HepG2 (cell line): ENCODE data around the gene SEMA4C. TPM values are rescaled to one million over a fixed set of nuclear protein-coding genes. Genes with fewer than 3 reads are reported as not detected.

Experiments
- ATAC-seq: fragments of 200-7000 bp; cut with Tn5 transposase; 3 replicates; pipeline ENCODE4 v1.9.1; 2020; ENCODE audit warnings: mild to moderate bottlenecking, moderate library complexity
- BruUV-seq: library from RNA; stranded (reverse); fragments of 400-500 nt; replicated peaks from 2 replicates; lab custom pipeline; 2021; lab: Mats Ljungman, UMichigan
- CTCF ChIA-PET: fragments of 300-600 bp; formaldehyde crosslinking; extraction: SDS; loops from one replicate; lab custom pipeline; 2021; ENCODE audit warnings: low total read pairs, inconsistent platforms, low intra/inter-chr PET ratio; lab: Yijun Ruan, JAX
- POLR2A ChIA-PET: fragments of 350-600 bp; sonication (Branson Sonifier 250); formaldehyde crosslinking; loops from one replicate; lab custom pipeline; 2020; ENCODE audit warnings: antibody characterized with exemption, inconsistent platforms; lab: Yijun Ruan, JAX
- DNase-seq: peaks from one replicate; pipeline ENCODE4 v3.0.0-alpha.2; 2015; ENCODE audit warnings: low spot score
- FAIRE-seq: peaks from 3 replicates; lab custom pipeline; 2011; peaks lifted over from hg19 to GRCh38; lab: Jason Lieb, UNC
- H2AFZ ChIP-seq: one replicate; pipeline ENCODE4 v1.6.1; 2011; ENCODE audit warnings: low read length, inconsistent platforms
- H3K27ac ChIP-seq: fragments of 300-600 bp; 3 replicates; pipeline ENCODE4 v1.8.0; 2011; ENCODE audit warnings: mixed run types, mild to moderate bottlenecking, mixed read lengths, low read length, inconsistent platforms; ENCODE audit not compliant: insufficient read depth; ENCODE audit errors: extremely low read length
- H3K27me3 ChIP-seq, 2 experiments: fragments of 200-600 bp in 1 of 2; 2 replicates in 1 of 2; 3 replicates in 1 of 2; pipeline versions ENCODE4 v1.6.0 to v1.8.0; 2011; ENCODE audit warnings: low read length in 2 of 2, mild to moderate bottlenecking in 2 of 2, moderate library complexity in 2 of 2, inconsistent platforms in 1 of 2; ENCODE audit not compliant: insufficient read depth in 2 of 2, control insufficient read depth in 1 of 2
- H3K36me3 ChIP-seq, 2 experiments: fragments of 200-600 bp in 1 of 2; replicated peaks in 1 of 2; 2 replicates in 1 of 2; 3 replicates in 1 of 2; pipeline versions ENCODE4 v1.5.1 to v1.8.0; 2011; ENCODE audit warnings: low read length in 2 of 2, inconsistent platforms in 1 of 2; ENCODE audit not compliant: insufficient read depth in 2 of 2, control insufficient read depth in 1 of 2
- H3K4me1 ChIP-seq: 2 replicates; pipeline ENCODE4 v1.5.1; 2012; ENCODE audit warnings: low read length, inconsistent platforms; ENCODE audit not compliant: insufficient read depth
- H3K4me2 ChIP-seq: 2 replicates; pipeline ENCODE4 v1.6.0; 2011; ENCODE audit warnings: low read depth, low read length, inconsistent platforms
- H3K4me3 ChIP-seq, 3 experiments: fragments of 200-600 bp in 1 of 3; sonication (generic), shearing (Covaris generic) in 1 of 3; replicated peaks in 1 of 3; 2 replicates each; pipeline ENCODE4 v1.5.1; 2011 to 2016; ENCODE audit warnings: low read length in 3 of 3, inconsistent platforms in 2 of 3, low read depth in 2 of 3, mild to moderate bottlenecking in 2 of 3, control low read depth in 1 of 3, mixed read lengths in 1 of 3; ENCODE audit not compliant: insufficient read depth in 1 of 3
- H3K79me2 ChIP-seq: one replicate; pipeline ENCODE4 v1.6.1; 2011; ENCODE audit warnings: low read length, inconsistent platforms; ENCODE audit not compliant: insufficient read depth
- H3K9ac ChIP-seq: 2 replicates; pipeline ENCODE4 v1.6.0; 2011; ENCODE audit warnings: mild to moderate bottlenecking, low read depth, low read length, inconsistent platforms; ENCODE audit not compliant: insufficient read depth
- H3K9me3 ChIP-seq: 2 replicates; pipeline ENCODE4 v1.5.1; 2012; ENCODE audit warnings: mild to moderate bottlenecking, low read length
- H4K20me1 ChIP-seq: 2 replicates; pipeline ENCODE4 v1.6.0; 2011; ENCODE audit warnings: inconsistent platforms, mild to moderate bottlenecking, low read length, moderate library complexity; ENCODE audit not compliant: insufficient read depth
- HDAC6 ChIP-seq: fragments of 200-600 bp; sonication (generic); IDR thresholded peaks from 2 replicates; pipeline ENCODE4 v1.7.0; 2017; ENCODE audit warnings: mild to moderate bottlenecking, antibody characterized with exemption, low read length, low read depth
- KMT2A ChIP-seq: sonication (generic); formaldehyde crosslinking; IDR thresholded peaks from 2 replicates; pipeline ENCODE4 v1.4.0; 2020; ENCODE audit warnings: missing genetic modification reagents
- REL ChIP-seq: sonication (generic); formaldehyde crosslinking; conservative IDR thresholded peaks from 2 replicates; pipeline ENCODE4 v1.8.0; 2022; ENCODE audit warnings: mild to moderate bottlenecking, missing genetic modification reagents, moderate library complexity
- RFX3 ChIP-seq: IDR thresholded peaks from 2 replicates; pipeline ENCODE4 v1.6.1; 2016; ENCODE audit warnings: missing biosample characterization, missing genetic modification reagents
- TSC22D2 ChIP-seq: sonication (generic); formaldehyde crosslinking; IDR thresholded peaks from 2 replicates; pipeline ENCODE4 v1.5.1; 2020; ENCODE audit warnings: missing genetic modification reagents, mild to moderate bottlenecking, borderline replicate concordance
- WIZ ChIP-seq: sonication (generic); formaldehyde crosslinking; IDR thresholded peaks from 2 replicates; pipeline ENCODE4 v1.5.1; 2020; ENCODE audit warnings: mild to moderate bottlenecking, missing genetic modification reagents
- ZNF329 ChIP-seq: sonication (generic); formaldehyde crosslinking; IDR thresholded peaks from 2 replicates; pipeline ENCODE4 v1.9.0; 2021; ENCODE audit warnings: low read depth, mild to moderate bottlenecking, missing genetic modification reagents
- ZNF83 ChIP-seq: sonication (generic); formaldehyde crosslinking; IDR thresholded peaks from 2 replicates; pipeline ENCODE4 v1.4.0; 2020; ENCODE audit warnings: missing genetic modification reagents, mild to moderate bottlenecking, borderline replicate concordance
- WGBS: methylation state at CpG from one replicate; pipeline ENCODE4 v1.1.6; 2017; ENCODE audit warnings: low lambda C conversion rate; 5-methylcytosine and 5-hydroxymethylcytosine counted together
- in situ Hi-C: cut with HindIII; loops from 2 replicates; pipeline ENCODE4 v1.10.0; 2017; ENCODE audit warnings: low pct_unique_long_range_greater_than_20kb; ENCODE audit not compliant: extremely low pct_ligation_motif_present
- intact Hi-C: fragments of 100-400 bp; cut with micrococcal nuclease; formaldehyde crosslinking; loops from one replicate; pipeline ENCODE4 v1.10.0; 2022; ENCODE audit not compliant: unreplicated experiment
- polyA plus RNA-seq, 8 experiments: library from polyadenylated mRNA; depleted of rRNA in 3 of 8; stranded (reverse) in 7 of 8; unstranded in 1 of 8; fragments of >200 nt; fragmentation: Illumina TruSeq in 4 of 8; extraction: Trizol in 4 of 8; gene quantifications; 2 replicates each; pipeline versions ENCODE4 v1.2.1 to v1.2.3, GENCODE V29; 2011 to 2016; ENCODE audit warnings: low read depth in 4 of 8, missing spikeins in 1 of 8, mixed read lengths in 1 of 8; ENCODE audit not compliant: insufficient read depth in 1 of 8
- total RNA-seq, 5 experiments: library from RNA; depleted of rRNA; stranded (reverse); fragments of >200 nt; fragmentation: Illumina TruSeq; extraction: Trizol; gene quantifications; 2 replicates each; pipeline ENCODE4 v1.2.3, GENCODE V29; 2016; ENCODE audit warnings: low read depth in 1 of 5
- TF ChIP-seq, protein P1 (sequence below): sonication (generic); formaldehyde crosslinking; IDR thresholded peaks from 2 replicates; pipeline ENCODE4 v1.4.0; 2020; ENCODE audit warnings: missing genetic modification reagents, borderline replicate concordance
- TF ChIP-seq, protein P2 (sequence below): IDR thresholded peaks from 2 replicates; pipeline ENCODE4 v1.6.1; 2018; ENCODE audit warnings: missing genetic modification reagents, mild to moderate bottlenecking, missing compliant biosample characterization
- TF ChIP-seq, protein P3 (sequence below): sonication (generic); formaldehyde crosslinking; IDR thresholded peaks from 2 replicates; pipeline ENCODE4 v1.5.0; 2020; ENCODE audit warnings: missing genetic modification reagents
- TF ChIP-seq, protein P4 (sequence below): IDR thresholded peaks from 2 replicates; pipeline ENCODE4 v1.6.1; 2016; ENCODE audit warnings: low read depth
- TF ChIP-seq, protein P5 (sequence below): sonication (generic); formaldehyde crosslinking; IDR thresholded peaks from 2 replicates; pipeline ENCODE4 v1.4.0; 2020; ENCODE audit warnings: missing genetic modification reagents, low read depth, mild to moderate bottlenecking, borderline replicate concordance

Gene SEMA4C
- total and polyA plus RNA-seq, 2 of the 13 experiments (the other 11 are each of a cell fraction or from before 2014, with no cell fraction given) = 25.9 to 46.6 TPM

DNA sequence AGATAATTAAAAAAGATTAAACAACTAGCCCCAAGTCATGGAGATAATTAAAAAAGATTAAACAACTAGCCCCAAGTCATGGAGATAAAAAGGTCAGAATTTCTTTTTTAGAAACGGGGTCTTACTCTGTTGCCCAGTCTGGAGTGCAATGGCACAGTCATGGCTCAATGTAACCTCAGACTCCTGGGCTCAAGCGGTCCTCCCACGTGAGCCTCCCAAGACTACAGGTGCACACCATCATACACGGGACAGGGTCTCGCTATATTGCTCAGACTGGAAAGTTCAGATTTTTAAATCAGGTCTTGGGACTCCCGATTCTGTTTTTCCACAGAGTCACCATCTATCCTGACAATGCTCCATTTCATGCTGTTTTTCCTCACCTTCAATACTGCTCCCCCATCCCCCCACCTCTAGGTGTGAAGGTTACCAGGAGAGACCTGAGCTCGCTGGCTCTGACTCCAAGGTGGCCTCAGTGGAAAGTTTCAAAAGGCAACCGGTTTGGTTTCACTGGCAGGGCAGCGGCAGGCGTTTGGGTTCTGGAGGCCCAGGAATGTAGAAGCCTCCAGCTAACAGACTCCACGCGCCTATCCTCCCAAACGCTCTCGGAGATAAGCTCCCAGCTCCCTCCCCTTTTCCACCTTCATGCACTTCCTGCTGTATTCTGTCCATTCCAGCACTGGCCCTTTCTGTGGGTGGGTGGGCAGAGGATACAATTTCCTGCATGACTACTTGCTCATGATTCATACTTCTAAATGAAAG lies 2.9 kb upstream of the SEMA4C start (continued):
- TF ChIP-seq, protein P1, sequence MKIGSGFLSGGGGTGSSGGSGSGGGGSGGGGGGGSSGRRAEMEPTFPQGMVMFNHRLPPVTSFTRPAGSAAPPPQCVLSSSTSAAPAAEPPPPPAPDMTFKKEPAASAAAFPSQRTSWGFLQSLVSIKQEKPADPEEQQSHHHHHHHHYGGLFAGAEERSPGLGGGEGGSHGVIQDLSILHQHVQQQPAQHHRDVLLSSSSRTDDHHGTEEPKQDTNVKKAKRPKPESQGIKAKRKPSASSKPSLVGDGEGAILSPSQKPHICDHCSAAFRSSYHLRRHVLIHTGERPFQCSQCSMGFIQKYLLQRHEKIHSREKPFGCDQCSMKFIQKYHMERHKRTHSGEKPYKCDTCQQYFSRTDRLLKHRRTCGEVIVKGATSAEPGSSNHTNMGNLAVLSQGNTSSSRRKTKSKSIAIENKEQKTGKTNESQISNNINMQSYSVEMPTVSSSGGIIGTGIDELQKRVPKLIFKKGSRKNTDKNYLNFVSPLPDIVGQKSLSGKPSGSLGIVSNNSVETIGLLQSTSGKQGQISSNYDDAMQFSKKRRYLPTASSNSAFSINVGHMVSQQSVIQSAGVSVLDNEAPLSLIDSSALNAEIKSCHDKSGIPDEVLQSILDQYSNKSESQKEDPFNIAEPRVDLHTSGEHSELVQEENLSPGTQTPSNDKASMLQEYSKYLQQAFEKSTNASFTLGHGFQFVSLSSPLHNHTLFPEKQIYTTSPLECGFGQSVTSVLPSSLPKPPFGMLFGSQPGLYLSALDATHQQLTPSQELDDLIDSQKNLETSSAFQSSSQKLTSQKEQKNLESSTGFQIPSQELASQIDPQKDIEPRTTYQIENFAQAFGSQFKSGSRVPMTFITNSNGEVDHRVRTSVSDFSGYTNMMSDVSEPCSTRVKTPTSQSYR (CRISPR knock-in tag) = peak; percentile 38; the same call in 1 of the 2 replicates
- TF ChIP-seq, all 625 proteins: peak for 7

DNA sequence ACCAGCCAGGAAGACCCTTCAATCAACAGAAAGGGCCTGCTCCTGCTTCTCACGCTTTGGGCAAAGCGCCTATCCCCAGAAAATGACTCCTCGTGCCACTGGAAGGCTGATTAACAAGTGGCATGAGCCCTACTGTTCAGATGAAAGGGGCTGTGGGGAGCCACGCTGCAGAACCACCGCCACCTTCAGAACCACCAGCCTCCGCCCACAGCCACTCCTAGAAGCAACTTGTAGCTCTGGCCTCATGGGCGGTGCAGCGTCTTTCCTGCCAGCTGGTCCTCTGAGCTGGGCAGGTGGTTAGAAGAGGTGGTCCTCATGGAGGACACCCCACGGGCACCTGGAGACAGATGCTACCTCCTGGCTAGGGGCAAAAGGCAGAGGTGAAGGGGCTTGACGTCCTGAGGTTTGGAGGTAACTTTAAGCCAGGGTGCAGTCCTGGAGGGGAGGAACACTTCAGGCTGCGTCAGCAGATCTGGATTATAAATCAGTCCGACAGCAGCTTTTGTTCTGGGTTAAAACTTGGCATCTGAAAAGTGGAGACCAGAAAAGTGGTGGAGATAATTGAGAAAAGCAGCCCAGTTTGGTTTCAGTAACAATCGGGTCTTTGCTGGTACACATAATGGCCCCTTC lies 861 bp upstream of the SEMA4C start:
- Histone ChIP-seq H2AFZ (no peak overlapping the region), H3K9ac (peak overlapping the region; percentile 98; the same call in 1 of the 2 replicates), H3K4me2 (peak overlapping the region; percentile 92), H3K36me3 (peaks cover 12 to 16% of the 10 kb centered on the region in 2 experiments), H3K4me1 (peaks cover 35% of the 10 kb centered on the region), H3K27ac (no peak overlapping the region), H4K20me1 (no peaks in the 10 kb centered on the region), H3K9me3 (no peaks in the 10 kb centered on the region), H3K79me2 (peaks cover 23% of the 10 kb centered on the region), H3K27me3 (peaks cover 10 to 42% of the 10 kb centered on the region in 2 experiments), H3K4me3 (peak overlapping the region; percentile 81 to 100 (median 93))
- no peak for DNase-seq
- FAIRE-seq = no peak
- 21% methylated on average over 11 of the region's 13 CpGs for WGBS
- POLR2A ChIA-PET = interaction anchor here (1.3 to 5.9 kb wide), 3 partner anchors 8 to 53 kb away, joined by 3 to 152 read pairs (median 12); partner anchors contain the start of gene ANKRD39
- CTCF ChIA-PET = no interaction called here
- BruUV-seq = no TSS peak
- no peak for ATAC-seq
- in situ Hi-C loops (no loop called here), intact Hi-C loops (loop anchor here (1.0 kb wide), 1 partner anchor 12 kb away; the partner anchor contains the start of gene ANKRD39)
- TF ChIP-seq, protein P2, sequence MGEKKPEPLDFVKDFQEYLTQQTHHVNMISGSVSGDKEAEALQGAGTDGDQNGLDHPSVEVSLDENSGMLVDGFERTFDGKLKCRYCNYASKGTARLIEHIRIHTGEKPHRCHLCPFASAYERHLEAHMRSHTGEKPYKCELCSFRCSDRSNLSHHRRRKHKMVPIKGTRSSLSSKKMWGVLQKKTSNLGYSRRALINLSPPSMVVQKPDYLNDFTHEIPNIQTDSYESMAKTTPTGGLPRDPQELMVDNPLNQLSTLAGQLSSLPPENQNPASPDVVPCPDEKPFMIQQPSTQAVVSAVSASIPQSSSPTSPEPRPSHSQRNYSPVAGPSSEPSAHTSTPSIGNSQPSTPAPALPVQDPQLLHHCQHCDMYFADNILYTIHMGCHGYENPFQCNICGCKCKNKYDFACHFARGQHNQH (CRISPR knock-in tag) = no peak
- TF ChIP-seq WIZ (CRISPR knock-in tag) = no peak
- no peak for TF ChIP-seq HDAC6
- no peak; the same call in 1 of the 2 replicates for TF ChIP-seq KMT2A (CRISPR knock-in tag)
- no peak for TF ChIP-seq RFX3 (CRISPR knock-in tag)
- no peak for TF ChIP-seq TSC22D2 (CRISPR knock-in tag)
- TF ChIP-seq, protein P3, sequence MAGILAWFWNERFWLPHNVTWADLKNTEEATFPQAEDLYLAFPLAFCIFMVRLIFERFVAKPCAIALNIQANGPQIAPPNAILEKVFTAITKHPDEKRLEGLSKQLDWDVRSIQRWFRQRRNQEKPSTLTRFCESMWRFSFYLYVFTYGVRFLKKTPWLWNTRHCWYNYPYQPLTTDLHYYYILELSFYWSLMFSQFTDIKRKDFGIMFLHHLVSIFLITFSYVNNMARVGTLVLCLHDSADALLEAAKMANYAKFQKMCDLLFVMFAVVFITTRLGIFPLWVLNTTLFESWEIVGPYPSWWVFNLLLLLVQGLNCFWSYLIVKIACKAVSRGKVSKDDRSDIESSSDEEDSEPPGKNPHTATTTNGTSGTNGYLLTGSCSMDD (CRISPR knock-in tag) = no peak
- TF ChIP-seq, protein P4, sequence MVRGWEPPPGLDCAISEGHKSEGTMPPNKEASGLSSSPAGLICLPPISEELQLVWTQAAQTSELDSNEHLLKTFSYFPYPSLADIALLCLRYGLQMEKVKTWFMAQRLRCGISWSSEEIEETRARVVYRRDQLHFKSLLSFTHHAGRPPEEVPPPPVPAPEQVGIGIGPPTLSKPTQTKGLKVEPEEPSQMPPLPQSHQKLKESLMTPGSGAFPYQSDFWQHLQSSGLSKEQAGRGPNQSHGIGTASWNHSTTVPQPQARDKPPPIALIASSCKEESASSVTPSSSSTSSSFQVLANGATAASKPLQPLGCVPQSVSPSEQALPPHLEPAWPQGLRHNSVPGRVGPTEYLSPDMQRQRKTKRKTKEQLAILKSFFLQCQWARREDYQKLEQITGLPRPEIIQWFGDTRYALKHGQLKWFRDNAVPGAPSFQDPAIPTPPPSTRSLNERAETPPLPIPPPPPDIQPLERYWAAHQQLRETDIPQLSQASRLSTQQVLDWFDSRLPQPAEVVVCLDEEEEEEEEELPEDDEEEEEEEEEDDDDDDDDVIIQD (CRISPR knock-in tag) = no peak
- TF ChIP-seq, protein P5, sequence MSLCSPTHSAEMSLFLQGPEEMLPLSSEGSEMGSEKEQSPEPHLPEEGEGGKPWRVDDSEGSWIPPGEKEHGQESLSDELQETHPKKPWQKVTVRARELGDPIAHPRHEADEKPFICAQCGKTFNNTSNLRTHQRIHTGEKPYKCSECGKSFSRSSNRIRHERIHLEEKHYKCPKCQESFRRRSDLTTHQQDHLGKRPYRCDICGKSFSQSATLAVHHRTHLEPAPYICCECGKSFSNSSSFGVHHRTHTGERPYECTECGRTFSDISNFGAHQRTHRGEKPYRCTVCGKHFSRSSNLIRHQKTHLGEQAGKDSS = no peak
- no peak for TF ChIP-seq REL
- TF ChIP-seq ZNF329 (CRISPR knock-in tag) = no peak
- TF ChIP-seq ZNF83 (CRISPR knock-in tag) = no peak
